ENCODE results near the gene GPR4.

Gene GPR4

GRCh38 chr19:45607071-45608029, 5.3 kb upstream of the GPR4 start:
- TF ChIP-seq TAF1 (IDR thresholded peaks at IDR 0.05; ENCODE audit: borderline replicate concordance, insufficient read depth, low read length) (no peak), FOXP2 (optimal IDR thresholded peaks at IDR 0.05; ENCODE audit: borderline replicate concordance, extremely low read depth, extremely low read length, insufficient read depth) (no peak), POLR2AphosphoS5 (IDR thresholded peaks at IDR 0.05; ENCODE audit: low read depth, low read length) (no peak), SIN3A (IDR thresholded peaks at IDR 0.05; ENCODE audit: borderline replicate concordance, insufficient read depth, low read length) (no peak), REST (IDR thresholded peaks at IDR 0.05; ENCODE audit: insufficient read depth in 1 of 2, low read depth in 2 of 2, low read length in 2 of 2) (no peak)

GRCh38 chr19:45601115-45601514, 897 bp downstream of the GPR4 start:
- TF ChIP-seq POLR2AphosphoS5 (IDR thresholded peaks at IDR 0.05; ENCODE audit: low read depth, low read length) (no peak), SIN3A (IDR thresholded peaks at IDR 0.05; ENCODE audit: borderline replicate concordance, insufficient read depth, low read length) (no peak)

- TF ChIP-seq SIN3A (IDR thresholded peaks at IDR 0.05; ENCODE audit: borderline replicate concordance, insufficient read depth, low read length), result no peak
- TF ChIP-seq REST (IDR thresholded peaks at IDR 0.05; ENCODE audit: insufficient read depth in 1 of 2, low read depth in 2 of 2, low read length in 2 of 2), result no peak
- no peak for TF ChIP-seq POLR2AphosphoS5 (IDR thresholded peaks at IDR 0.05; ENCODE audit: low read depth, low read length)
- no peak for TF ChIP-seq TAF1 (IDR thresholded peaks at IDR 0.05; ENCODE audit: borderline replicate concordance, insufficient read depth, low read length)
- no peak for TF ChIP-seq FOXP2 (optimal IDR thresholded peaks at IDR 0.05; ENCODE audit: borderline replicate concordance, extremely low read depth, extremely low read length, insufficient read depth)
Measured at GRCh38 chr19:45600340-45600885, 1.6 kb downstream of the GPR4 start.

- TF ChIP-seq TAF1 (IDR thresholded peaks at IDR 0.05; ENCODE audit: borderline replicate concordance, insufficient read depth, low read length), result no peak
- no peak for TF ChIP-seq REST (IDR thresholded peaks at IDR 0.05; ENCODE audit: insufficient read depth in 1 of 2, low read depth in 2 of 2, low read length in 2 of 2)
- TF ChIP-seq POLR2AphosphoS5 (IDR thresholded peaks at IDR 0.05; ENCODE audit: low read depth, low read length), result no peak
- TF ChIP-seq FOXP2 (optimal IDR thresholded peaks at IDR 0.05; ENCODE audit: borderline replicate concordance, extremely low read depth, extremely low read length, insufficient read depth), result no peak
- no peak for TF ChIP-seq SIN3A (IDR thresholded peaks at IDR 0.05; ENCODE audit: borderline replicate concordance, insufficient read depth, low read length)
Measured at GRCh38 chr19:45599286-45599685, 2.7 kb downstream of the GPR4 start.

GRCh38 chr19:45598267-45599001, 3.6 kb downstream of the GPR4 start:
- no peak for TF ChIP-seq POLR2AphosphoS5 (IDR thresholded peaks at IDR 0.05; ENCODE audit: low read depth, low read length)
- TF ChIP-seq REST (IDR thresholded peaks at IDR 0.05; ENCODE audit: insufficient read depth in 1 of 2, low read depth in 2 of 2, low read length in 2 of 2), result no peak
- TF ChIP-seq FOXP2 (optimal IDR thresholded peaks at IDR 0.05; ENCODE audit: borderline replicate concordance, extremely low read depth, extremely low read length, insufficient read depth), result no peak
- no peak for TF ChIP-seq TAF1 (IDR thresholded peaks at IDR 0.05; ENCODE audit: borderline replicate concordance, insufficient read depth, low read length)
- TF ChIP-seq SIN3A (IDR thresholded peaks at IDR 0.05; ENCODE audit: borderline replicate concordance, insufficient read depth, low read length), result no peak
